HG02970 (cell line): ENCODE measurements around the gene TATDN2.

ENCODE experiments used
- ATAC-seq: cut with Tn5 transposase; IDR thresholded peaks from one replicate; pipeline ENCODE4 v1.9.1; 2021; ENCODE audit warnings: mild to moderate bottlenecking, moderate library complexity, moderate number of reproducible peaks; ENCODE audit not compliant: unreplicated experiment, low FRiP score

The TATDN2 gene

GRCh38 chr3:10234526-10235230, 13.6 kb upstream of the TATDN2 start:
- no peak for ATAC-seq

- ATAC-seq, result no peak
Observed at GRCh38 chr3:10235551-10235950, 12.7 kb upstream of the TATDN2 start.

GRCh38 chr3:10238345-10239183, 9.7 kb upstream of the TATDN2 start:
- no peak for ATAC-seq

- no peak for ATAC-seq
Observed at GRCh38 chr3:10240799-10241198, 7.5 kb upstream of the TATDN2 start.

- ATAC-seq, result no peak
Observed at GRCh38 chr3:10242182-10243065, 5.8 kb upstream of the TATDN2 start.

- ATAC-seq, result no peak
Observed at GRCh38 chr3:10244009-10244408, 4.2 kb upstream of the TATDN2 start.

- ATAC-seq, result no peak
Observed at GRCh38 chr3:10245081-10245712, 3.1 kb upstream of the TATDN2 start.

- ATAC-seq, result no peak
Observed at GRCh38 chr3:10247679-10248183, 528 bp upstream of the TATDN2 start.

GRCh38 chr3:10248984-10249748, 907 bp downstream of the TATDN2 start:
- ATAC-seq, result no peak

- ATAC-seq, result no peak
Observed at GRCh38 chr3:10249833-10250232, 1.6 kb downstream of the TATDN2 start.

- ATAC-seq, result no peak
Observed at GRCh38 chr3:10251006-10251405, 2.7 kb downstream of the TATDN2 start.

- no peak for ATAC-seq
Observed at GRCh38 chr3:10253731-10254130, 5.5 kb downstream of the TATDN2 start.

GRCh38 chr3:10255835-10256234, 7.6 kb downstream of the TATDN2 start:
- no peak for ATAC-seq

- no peak for ATAC-seq
Observed at GRCh38 chr3:10259036-10259435, 10.8 kb downstream of the TATDN2 start.

GRCh38 chr3:10259798-10260197, 11.5 kb downstream of the TATDN2 start:
- no peak for ATAC-seq

- ATAC-seq, result no peak
Observed at GRCh38 chr3:10260211-10260701, 12.0 kb downstream of the TATDN2 start.

- ATAC-seq, result no peak
Observed at GRCh38 chr3:10262027-10262426, 13.8 kb downstream of the TATDN2 start.

- ATAC-seq, result no peak
Observed at GRCh38 chr3:10263646-10264363, 15.5 kb downstream of the TATDN2 start.

- ATAC-seq, result no peak
Observed at GRCh38 chr3:10265833-10266232, 17.6 kb downstream of the TATDN2 start.
